ENCODE data around the gene EBP.

DNA sequence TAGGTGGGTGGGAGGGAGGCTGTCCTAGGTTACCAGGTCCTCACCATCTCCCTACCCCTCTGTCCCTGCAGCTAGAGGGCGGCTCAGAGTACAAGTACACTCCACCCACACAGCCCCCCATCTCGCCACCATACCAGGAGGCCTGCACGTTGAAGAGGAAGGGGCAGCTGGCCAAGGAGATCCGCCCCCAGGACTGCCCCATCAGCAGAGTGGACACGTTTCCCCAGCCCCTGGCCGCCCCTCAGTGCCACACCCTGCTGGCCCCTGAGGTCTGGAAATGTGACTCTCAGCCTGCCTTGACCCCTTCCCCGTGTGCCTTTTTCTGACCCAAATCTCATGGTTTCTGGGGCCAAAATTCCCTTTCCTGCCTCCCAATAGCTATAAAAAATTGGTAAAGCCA, 39.1 kb upstream of the EBP start:
- no peak for TF ChIP-seq POLR2A (IDR thresholded peaks at IDR 0.05)
- TF ChIP-seq, protein P1, sequence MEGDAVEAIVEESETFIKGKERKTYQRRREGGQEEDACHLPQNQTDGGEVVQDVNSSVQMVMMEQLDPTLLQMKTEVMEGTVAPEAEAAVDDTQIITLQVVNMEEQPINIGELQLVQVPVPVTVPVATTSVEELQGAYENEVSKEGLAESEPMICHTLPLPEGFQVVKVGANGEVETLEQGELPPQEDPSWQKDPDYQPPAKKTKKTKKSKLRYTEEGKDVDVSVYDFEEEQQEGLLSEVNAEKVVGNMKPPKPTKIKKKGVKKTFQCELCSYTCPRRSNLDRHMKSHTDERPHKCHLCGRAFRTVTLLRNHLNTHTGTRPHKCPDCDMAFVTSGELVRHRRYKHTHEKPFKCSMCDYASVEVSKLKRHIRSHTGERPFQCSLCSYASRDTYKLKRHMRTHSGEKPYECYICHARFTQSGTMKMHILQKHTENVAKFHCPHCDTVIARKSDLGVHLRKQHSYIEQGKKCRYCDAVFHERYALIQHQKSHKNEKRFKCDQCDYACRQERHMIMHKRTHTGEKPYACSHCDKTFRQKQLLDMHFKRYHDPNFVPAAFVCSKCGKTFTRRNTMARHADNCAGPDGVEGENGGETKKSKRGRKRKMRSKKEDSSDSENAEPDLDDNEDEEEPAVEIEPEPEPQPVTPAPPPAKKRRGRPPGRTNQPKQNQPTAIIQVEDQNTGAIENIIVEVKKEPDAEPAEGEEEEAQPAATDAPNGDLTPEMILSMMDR (IDR thresholded peaks at IDR 0.05 in 8 of 11, conservative IDR thresholded peaks at IDR 0.05 in 3 of 11): no peak

Data from spleen (tissue), 7 donors.